Stimulated activated CD4-positive, alpha-beta T cell treated with anti-CD3 and anti-CD28 coated beads, TNF-alpha, amount 100 ng/mL, for 1 hour (primary cell): Measurements from ENCODE around the gene ETV1.

Experiments
- DNase-seq, 3 donors: peaks; one replicate each; pipeline ENCODE4 v3.0.0-alpha.2; 2020; ENCODE audit warnings: low read depth in 3 of 3, low spot score in 1 of 3

The ETV1 gene

DNA sequence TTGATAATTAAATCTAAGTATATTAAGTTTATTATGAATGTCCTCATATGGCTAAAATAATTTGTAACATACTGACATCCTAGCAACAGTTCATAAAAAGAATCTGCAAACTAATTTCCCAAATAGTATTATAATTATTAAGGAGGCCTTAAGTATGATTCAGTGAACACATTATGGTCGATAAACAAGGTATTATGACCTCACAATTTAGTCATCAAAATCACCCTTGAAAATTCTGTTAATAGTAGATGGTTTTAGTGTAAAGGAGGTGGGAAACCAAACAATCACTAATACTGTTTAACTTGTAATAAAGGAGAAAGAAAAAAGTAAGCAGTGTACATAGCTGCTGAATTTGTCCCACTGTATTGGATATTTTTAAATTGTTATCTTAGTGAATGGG, 2.1 kb downstream of the ETV1 start:
- DNase-seq = no peak

DNA sequence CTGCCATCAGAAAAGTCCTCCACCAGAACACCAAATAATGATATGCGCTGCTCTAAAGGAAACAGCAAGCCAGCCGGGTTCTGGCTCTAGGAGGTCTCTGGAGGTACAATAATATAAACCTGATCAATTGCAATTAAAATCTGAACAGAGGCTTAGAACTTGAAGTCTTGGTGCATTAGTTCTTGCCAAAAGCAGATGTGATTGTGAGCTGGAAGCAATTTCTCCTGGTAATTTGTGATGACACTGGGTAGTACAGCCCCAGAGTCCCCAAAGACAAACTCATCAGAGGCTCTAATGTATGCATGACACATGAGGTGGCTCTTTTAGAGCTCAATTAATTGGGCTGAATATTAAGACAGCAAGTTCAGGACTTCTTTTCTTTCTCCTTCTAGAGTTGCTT, 3.3 kb downstream of the ETV1 start:
- no peak for DNase-seq

DNA sequence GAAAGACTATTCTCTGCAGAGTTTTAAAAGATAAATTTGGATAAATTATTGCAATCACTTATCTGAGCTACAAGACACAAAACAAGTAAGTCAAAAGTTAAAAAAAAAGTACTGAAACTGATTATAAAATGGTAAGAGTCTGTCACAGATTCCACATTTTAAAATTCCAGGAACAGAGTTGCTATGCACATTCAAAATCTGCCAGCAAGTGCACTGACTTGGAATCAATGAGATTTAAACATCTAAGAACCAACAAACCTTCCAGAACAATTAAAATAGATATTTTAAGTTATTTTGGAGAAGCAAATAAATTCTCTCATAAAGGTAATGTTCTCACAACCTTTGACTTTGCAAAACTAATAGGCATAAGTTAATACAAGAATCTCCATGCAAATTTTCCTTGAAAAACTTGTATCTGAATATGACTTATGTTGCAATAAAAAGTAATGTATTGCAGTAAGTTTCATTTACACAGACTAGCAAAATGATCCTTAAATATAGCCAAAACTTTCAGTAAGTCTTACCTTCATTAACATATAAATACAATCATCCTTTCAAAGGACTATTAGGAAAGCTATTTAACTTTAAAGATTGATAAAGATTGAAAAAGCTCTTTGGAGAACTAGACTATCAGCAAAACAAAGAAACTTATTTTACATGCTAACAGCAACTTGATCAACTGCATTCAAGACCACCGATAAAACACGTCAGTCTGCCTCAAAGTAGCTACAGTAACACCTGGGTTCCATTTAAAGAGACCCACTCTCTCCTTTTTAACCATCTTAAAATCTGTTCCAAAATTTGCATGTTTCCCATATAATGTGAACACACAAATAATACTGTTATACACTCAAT, 4.4 kb downstream of the ETV1 start:
- DNase-seq = no peak

DNA sequence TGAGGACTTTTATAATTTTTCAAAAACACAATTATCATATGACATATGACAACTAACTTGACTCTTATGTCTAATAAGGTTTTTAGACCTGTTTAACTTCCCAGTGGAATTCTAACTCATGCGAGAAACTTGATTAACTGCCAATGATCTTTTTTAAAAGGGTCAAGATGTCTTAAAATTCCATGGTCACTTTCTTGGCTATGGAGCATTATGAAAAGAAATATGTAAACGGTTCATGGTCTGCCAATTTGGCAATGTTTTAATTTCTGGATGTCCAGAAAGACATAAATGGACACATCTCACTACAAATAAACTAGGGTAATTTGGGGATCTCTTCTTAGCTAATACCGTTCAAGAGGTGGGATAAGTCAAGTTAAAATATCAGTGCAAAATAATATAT, 5.4 kb downstream of the ETV1 start:
- no peak for DNase-seq

DNA sequence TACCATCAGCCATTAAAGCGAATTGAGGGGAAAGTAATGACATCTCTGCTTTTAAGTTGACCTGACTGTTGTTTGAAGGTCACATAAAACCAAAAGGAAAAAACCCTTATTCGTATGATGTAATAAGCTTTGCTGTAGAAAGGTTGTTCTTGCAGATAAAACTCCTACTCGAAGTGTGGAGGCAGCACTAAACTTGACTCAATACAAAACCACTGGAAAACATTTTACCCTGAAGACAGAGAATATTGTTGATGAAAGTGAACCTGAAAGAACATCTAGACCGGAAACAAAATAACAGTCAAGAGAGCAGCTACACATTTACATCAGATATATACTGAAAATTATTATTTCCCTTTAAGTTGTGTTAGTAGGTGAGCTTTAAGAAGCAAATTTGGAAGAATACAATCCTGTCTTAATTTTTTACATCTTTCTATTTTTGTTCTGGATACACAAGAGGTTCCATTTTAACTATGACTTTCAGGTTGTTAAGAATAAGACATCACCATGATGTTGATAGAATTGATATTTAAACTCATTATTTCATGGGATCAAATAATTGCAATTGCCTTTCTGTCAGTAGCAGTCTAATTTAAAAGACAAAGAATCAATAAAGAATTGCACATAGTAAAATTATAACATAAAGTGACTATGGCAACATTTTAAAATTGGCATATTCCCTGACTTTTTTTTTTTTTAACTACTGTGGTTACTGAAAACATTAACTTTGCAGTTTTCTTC, 6.4 kb downstream of the ETV1 start:
- DNase-seq = no peak

DNA sequence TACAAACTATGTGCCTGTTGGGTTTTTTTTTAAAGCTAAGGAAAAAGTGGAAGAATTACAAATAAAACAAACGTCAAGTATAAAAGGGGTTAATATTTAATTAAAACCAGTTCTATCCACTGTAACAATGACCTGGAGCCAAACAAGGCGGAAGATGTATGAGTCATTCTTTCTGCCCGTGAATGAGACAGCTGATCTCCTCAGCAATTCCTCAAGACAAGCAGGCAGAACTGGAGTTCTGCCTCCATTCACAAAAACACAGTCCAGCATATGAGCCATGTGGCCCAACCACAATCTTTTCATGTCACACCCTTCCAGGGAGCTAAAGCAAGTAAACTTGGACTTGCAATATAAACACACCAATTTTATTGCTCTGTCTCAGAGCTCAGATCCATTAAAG, 8.4 kb downstream of the ETV1 start:
- DNase-seq = no peak

DNA sequence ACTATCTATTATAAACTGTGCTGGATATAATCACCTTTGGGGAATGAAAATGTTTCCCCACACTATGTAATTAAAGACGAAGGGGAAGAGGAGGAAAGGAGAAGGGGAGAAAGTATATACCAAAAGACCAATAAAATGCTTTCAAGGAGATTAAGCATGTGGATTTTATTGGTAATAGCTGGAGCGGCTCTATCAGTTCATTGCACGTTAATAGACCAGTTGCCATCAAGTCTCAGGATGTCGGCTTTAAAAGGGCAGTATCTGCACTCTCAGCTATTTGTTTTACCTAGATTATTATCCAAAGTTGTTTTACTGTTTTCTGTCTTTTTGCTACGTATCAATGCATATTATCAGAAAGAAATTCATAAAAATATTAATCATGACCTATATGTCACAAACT, 9.0 kb downstream of the ETV1 start:
- no peak for DNase-seq

DNA sequence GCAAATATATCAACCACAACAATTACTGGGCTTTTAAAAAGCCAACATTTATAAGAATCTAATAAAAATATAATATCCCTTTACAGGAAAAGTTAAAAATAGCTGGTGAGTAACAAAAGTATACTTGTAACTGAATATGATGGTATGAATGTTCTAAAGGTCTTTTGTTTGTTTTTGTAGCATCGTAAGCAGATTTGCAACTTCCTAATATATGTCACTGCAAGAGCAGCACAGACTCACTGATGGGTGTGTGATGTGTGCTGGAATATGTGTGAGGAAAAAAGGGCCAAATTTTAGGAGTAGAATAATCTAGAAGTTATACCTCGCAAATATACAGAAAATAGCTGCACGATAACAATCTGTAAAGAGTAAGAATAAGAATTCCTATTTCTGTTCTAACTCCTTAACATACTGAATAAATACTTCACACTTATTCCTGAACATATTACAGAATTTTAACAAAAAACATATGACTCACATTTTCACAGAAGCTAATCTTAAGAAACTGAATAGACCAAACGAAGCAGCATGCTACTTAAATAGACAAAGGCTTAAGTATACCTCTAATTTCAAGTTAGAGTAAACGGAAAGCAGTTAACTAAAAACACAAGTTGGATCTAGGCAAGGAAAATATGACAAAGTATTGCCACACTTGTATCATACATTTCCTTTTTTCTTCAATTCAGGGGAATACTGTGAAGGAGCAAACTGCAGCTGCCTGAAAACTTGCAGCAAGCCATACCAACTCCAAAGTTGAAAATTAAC, 9.6 kb downstream of the ETV1 start:
- DNase-seq = no peak

DNA sequence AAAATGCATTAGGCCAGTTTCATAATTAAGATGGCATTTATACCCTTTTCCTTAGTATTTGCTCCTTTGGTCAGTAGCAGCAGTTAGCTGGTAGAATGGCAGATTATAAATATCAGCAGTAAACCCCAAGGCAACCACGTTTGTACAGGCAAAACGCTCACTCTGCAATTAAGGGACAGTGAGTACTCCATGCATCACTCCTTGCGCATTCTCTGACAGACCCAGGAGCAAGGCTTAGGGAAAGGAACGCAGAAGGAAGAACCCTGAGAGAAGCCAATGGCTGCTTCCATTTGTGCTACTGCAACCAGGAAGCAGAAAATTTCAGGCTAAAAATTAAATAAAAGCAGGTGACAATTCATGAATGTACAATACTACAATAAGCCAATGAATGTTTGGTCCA, 12.9 kb downstream of the ETV1 start:
- DNase-seq = no peak

DNA sequence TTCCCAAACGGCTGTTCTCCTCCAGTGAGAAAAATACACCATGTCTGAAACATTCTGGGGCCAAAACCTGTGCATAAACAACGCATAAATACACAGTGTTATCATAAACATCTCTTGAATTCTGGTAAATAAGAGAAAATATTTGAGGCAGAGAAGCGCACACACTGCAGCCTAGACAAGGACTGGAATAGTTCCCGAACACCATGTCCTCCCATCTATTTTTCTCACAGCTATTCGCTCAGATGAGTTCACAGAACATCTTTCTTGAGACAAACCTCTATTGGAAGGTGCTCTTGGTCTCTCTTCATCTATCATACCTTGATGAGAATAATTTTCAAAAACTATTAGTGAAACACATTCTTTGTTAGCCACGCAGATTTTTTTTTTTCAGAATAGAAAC, 24.4 kb downstream of the ETV1 start:
- DNase-seq = no peak

DNA sequence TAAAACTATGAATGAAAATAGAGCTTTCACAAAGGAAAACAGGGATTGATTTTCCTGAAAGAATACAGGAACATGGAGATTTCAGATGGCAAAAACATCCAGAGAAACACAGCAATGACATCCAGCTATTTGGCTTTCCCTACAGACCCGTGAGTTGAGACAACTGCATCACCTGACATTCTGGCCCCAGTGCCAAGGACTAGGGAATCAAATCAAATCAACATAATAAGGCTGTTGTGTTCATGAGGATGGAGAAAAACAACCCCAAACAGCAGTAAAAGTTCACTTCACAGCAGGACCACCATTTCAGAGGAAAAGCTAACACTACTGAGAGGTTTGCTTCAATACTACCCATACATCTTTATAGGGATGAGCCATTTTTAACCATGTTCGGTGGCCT, 25.5 kb downstream of the ETV1 start:
- no peak for DNase-seq

DNA sequence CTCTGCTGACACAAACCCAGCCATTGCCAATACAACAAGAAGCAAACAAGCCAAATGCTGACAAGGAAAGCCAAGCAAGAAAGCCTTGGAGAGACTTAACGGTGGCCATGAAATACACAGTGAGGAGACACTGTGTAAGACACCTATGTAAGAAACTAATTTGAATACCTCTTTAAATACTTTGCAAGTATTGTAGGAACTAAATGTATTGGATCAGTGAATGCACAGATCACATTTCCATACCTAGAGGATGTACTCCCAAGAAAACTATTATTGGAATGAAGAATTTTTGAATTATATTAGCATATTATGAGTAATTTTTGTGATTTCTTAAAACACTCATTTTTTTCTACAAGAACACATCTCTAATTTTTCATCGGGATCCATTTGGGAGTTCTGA, 34.0 kb downstream of the ETV1 start:
- DNase-seq = no peak

DNA sequence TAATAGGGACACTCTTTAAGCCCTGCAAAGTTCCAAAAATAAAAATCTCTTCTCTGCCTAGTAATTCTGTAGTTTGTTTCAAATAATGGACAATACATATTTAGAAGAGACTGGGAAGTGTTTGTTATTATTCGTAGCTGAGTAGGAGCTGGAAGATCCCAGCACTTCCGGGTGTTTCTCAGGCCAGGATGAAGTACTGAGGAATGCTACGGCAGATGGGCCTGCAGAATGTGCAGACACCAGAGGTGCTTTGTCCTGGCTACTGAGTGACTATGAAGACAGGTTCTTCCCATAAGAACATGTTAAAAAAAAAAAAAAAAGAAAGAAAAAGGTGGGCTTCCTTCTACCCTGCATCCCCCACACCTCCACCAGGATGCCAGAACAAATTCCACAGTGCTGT, 36.1 kb downstream of the ETV1 start:
- DNase-seq = no peak

DNA sequence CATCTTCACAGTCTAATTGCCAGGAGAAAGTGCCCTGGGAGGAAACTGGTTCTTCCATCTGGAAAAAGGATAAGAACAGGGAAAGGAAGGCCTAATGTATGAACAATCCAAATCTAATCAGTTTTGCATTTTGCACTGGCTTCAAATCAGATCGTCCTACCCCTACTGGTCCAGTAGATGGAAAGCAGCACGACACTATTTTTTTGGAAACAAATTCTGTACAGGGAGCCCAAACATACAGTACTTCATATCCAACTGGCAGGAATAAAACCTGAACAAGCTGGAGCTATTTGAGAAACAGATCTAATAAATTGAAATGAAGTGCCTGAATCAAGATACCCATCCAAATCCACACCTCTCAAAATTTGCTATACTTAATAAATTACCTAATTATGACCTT, 36.5 kb downstream of the ETV1 start:
- no peak for DNase-seq

DNA sequence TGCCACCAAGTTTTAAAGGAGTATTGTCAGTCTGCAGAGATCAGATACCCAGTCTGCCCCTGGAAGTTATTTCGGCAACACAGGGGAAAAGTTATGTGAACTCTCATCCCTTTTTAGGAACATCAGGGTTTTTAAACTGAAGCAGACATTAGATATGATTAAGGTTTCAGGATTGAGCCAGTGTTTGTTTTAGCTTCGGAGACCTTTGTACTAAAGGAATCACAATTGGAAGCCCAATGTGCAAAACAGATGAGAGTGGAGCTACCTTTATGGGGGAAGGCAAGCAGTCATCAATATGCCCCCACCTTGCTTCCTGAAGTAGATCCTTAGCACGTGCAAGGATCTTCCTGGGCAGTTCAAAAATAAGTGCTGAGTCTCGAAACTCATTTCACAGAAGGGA, 39.5 kb downstream of the ETV1 start:
- no peak for DNase-seq

DNA sequence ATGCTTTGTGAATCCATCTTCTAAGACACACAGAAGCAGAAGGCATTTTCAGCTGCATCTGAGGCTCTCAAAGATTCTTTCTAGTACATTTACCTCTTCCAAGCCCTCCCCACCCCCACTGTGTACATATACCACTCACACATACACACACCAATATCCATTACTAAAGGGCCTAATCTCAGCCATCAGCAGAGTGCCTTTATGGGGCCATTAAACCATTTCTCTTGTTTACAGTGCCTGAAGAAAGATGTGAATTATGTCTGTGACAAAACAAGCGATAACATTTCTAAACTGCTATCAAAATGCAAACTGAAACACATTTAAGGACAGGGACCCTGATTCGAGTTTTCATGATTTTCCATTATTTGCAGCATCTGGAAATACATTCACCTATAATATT, 40.0 kb downstream of the ETV1 start:
- no peak for DNase-seq

DNA sequence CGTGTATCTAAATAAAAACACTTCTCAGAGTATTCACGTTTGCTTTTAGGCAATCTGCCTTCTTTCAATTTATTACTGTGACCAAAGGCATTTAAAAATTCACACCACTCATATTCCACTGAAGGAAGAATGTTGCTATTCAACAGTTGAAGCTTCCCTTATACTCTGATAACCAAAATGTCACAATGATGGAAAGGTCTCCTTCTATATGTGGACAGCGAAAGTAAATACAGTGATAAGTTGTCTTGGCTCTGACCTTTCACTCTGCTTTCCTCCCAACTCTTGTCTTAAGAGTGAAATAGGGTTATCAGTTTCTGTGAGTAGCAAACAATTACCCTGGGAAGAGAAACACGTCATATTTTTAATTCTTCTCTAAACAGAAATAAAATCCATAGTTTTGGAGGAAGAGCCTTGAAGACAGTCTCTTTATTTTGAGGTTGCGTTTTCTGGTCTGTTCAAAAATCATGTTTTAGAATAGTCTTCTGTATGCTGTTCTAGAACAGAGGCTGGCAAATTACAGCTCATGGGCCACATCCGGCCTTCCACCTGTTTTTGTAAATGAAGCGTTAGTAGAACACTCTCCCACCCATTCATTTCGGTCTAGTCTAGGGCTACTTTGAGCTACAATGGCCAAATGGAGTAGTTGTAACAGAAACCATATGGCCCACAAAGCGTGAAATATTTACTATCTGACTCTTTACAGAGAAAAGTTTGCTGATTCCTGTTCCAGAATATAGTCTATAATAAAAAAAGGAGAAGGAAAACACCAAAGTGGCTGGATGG, 41.3 kb downstream of the ETV1 start:
- DNase-seq = no peak

DNA sequence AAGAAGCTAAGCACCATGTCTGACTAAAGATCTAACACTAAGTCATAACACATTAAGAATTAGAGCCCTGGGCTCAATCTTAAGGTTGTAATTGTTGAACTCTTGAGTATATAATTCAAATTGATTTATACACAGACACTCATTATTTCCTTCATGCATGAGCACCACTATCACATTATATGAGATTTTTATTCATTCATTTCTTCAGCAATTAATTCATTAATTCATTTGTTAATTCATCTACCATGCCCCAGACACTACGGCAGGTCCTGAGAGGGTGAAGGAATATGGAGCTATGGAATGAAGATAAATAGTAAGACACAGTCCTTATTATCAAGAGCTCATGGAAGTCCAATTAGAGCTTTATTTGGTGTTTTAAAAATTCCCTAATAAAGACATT, 41.9 kb downstream of the ETV1 start:
- DNase-seq = no peak

DNA sequence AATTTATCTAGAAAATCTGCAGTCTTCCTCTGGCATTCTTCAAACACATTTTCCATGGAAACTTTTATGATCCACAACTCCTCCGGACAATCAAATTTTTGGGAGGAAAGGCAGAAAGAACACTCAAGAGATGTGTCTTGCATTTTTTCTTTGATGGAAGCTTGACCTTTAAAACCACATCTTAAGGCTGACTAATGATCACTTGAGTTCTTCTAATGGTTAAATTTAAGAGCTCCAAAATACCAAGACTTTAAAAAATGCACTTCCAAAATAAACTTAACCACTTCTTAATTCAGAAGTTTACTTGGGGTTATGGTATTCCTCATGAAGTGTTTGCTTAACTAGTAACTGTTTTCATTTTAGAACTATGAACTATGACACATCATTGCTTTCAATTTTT, 43.3 kb downstream of the ETV1 start:
- no peak for DNase-seq

DNA sequence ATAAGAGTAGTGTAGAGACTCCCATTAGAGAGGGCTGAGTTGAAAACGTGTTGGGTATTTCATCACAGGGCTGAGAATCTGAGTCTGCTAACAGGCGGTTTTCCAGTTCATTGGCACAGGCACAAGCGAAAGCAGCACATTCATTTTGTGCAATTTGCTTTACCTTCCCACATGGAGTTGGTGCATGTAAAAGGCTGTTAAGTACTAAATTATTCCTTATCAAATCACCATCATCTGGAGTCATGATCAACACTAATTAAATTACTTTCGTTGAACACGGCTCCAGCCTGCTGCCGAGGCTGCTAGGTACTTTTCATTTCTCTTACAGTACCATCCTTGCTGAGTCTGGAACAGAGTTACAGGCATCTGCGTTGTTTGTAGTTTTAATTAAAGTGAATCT, 43.8 kb downstream of the ETV1 start:
- no peak for DNase-seq

DNA sequence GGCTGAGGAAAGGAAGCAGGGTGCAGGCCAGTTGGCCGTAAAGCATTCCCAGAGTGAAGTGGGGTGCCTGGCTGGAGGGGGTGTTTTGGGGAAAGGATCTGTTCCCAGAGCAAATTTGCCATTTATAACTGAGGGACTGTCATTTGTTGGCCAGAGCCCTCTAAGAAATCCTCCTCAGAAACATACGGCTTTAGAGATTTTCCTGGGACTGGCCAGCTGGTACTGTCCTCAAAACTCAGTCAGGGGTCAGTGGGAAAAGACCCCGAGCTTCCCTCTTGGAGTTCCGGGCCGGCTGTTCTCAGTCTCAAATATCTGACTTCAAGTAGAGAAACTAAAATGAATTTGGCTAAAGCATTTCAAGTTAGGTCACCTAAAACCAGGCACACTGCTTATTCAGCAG, 55.9 kb downstream of the ETV1 start:
- no peak for DNase-seq
